NCI-H2227 (cell line): ENCODE measurements around the gene GRWD1.

Experiments used
- DNase-seq: peaks from one replicate; lab custom pipeline; 2025; ENCODE audit not compliant: unreplicated experiment; lab: John Stamatoyannopoulos, UW

Gene GRWD1

DNA sequence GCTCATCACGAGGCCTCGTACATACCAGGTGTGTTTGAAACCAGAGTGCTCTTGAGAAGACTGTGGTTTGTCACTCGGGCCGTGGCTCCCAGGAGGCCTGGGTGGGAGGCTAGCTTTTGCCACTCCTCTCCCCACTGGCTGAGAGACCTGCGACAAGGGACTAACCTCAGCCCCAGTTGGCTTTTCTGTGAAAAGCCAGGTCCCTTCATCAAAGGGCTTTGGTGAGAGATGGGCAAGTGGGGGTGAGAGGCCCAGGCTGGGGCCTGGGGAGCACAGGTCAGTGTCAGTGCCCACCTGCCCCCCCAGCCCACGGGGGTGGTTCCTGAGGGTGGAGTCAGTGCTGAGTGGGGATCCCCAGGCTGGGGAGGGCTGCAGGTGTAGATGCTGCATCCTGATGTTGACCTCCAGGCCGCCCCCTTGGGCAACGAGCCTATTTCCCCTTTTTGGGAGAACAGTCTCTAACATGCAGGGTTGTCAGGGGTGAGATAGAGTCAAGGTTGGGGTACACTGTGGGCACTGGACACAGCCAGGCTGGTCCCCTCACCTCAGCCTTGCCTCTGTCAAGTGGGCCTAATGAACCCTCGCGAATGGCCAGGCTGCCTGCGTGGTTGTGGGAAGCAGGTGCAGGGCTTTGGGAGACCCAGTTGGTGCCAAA, 10.3 kb downstream of the GRWD1 start:
- DNase-seq = no peak

DNA sequence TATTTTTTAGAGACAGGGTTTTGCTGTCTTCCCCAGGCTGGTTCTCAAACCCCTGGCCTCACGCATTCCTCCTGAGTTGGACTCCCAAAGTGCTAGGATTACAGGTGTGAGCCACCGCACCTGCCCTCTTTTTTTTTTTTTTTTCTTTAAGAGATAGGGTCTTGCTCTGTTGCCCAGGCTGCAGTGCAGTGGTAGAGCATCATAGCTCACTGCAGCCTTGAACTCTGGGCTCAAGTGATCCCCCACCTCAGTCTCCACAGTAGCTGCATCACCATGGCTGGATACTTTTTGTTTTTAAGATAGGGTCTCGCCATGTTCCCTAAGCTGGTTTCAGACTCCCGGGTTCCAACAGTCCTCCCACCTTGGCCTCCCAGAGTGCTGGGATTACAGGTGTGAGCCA, 11.1 kb downstream of the GRWD1 start:
- DNase-seq = no peak

DNA sequence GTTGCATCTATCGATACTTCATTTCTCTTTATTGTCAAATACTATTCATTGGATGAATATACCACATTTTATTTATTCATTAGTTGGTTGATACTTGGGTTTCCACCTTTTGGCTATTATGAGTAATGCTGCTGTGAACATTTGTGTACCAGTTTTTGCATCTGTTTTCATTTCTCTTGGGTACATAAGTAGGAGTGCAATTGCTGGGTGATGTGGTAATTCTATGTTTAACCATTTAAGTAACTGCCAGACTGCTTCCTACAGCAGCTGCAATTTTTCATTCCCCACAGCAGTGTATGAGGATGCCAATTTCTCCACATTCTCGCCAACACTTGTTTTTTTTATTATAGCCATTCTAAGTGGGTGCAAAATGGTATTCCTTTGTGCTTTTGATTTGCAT, 12.2 kb downstream of the GRWD1 start:
- no peak for DNase-seq

DNA sequence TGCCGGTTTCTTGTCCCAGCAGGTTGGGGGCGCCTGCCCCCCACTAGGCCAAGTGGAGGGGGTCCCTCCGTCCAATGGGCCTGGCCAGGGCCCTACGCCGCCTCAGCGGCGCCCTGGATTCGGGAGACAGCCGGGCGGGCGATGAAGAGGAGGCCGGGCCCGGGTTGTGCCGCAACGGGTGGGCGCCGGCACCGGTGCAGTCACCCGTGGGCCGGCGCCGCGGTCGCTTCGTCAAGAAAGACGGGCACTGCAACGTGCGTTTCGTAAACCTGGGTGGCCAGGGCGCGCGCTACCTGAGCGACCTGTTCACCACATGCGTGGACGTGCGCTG, 15.8 kb downstream of the GRWD1 start:
- DNase-seq = no peak

DNA sequence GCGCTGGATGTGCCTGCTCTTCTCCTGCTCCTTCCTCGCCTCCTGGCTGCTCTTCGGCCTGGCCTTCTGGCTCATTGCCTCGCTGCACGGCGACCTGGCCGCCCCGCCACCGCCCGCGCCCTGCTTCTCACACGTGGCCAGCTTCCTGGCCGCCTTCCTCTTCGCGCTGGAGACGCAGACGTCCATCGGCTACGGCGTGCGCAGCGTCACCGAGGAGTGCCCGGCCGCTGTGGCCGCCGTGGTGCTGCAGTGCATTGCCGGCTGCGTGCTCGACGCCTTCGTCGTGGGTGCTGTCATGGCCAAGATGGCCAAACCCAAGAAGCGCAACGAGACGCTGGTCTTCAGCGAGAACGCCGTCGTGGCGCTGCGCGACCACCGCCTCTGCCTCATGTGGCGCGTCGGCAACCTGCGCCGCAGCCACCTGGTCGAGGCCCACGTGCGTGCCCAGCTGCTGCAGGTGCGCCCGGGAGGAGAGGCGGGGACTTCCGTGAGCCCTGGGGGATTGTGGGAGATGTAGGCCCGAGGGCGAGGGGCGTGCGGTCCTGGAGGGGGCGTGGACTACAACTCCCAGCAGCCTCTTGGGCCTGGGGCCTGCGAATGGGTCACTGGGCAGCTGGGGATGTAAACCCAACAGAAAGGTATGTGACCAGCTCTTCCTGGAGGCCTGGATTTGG, 16.3 kb downstream of the GRWD1 start:
- DNase-seq = no peak

DNA sequence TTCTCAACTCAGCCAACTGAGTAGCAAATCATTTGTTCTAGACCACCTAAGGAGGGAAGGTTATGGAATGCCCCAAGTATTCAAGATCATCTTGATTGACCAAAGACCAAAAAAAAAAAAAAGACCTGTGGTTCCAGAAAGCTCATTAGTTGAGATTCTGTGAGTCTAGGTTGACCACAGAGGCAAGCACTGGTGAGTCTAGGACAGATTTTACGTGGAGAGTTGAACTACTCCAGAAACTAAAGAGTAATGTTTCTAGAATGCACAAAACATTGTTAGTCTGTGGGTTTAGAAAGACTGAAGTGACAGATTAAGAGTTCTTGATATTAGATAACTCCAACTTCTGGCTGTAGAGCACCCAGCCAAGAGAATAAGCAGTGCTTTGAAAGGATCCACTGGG, 19.4 kb downstream of the GRWD1 start:
- no peak for DNase-seq

DNA sequence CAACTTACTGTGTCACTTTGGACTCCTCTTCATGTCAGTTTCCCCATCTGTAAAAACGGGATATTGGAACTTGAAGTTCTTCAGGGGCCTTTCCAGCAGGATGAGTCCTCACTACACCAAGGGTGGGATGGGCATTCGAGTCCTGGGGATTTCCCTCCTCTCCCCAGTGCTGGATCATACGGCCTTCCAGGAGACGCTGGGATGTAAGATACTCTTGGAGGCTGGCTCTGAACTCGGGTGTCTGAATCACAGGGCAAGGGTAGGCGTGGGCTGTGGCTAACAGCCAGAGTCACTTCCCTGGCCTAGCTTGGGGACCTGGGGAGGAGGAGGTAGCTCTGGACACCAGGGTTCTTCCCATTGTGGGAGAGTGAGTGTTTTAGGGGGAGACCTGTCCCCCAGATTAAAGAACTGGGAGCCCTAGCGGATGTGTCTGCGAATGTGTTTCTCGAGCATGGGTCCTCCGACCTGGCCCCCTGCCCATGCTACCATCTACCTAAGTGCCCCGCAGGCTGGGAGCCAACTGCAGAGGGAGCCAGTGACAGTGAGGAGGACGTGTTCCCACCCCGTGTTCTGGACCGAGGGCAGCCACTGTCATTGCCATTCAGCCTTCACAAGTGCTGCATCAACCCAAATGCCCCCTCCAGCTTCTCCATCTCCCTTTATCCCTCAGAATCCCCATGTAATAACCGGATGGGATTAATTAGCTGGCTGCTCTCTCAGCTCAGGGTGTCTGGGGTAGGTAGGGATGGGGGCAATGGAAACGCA, 21.0 kb downstream of the GRWD1 start:
- no peak for DNase-seq

DNA sequence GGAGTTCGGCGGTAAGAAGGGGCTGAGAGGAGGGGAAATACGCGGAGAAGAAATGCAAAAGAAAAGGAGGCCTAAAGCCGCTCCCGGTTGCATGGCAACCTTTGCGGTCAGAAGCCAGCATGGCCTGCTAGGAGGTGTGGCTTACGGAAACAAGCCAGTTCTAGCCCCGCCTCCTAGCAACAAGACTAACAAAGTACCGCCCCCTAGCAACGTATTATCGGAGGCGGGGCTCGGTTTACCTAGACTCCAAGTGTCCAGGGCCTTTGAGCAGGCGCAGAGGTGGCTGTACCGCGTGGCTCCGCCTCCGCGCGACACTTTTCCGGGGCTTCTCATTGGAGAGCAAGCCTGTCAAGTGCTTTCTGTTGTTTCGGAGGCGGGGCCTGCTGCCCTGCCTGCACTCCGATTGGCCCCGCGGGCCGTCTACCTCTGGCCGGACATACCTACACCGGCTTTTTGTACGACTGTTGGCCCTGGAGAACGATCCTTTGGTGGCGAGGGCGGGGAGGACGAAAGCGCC, 23.0 kb downstream of the GRWD1 start:
- DNase-seq = peak; percentile 99

DNA sequence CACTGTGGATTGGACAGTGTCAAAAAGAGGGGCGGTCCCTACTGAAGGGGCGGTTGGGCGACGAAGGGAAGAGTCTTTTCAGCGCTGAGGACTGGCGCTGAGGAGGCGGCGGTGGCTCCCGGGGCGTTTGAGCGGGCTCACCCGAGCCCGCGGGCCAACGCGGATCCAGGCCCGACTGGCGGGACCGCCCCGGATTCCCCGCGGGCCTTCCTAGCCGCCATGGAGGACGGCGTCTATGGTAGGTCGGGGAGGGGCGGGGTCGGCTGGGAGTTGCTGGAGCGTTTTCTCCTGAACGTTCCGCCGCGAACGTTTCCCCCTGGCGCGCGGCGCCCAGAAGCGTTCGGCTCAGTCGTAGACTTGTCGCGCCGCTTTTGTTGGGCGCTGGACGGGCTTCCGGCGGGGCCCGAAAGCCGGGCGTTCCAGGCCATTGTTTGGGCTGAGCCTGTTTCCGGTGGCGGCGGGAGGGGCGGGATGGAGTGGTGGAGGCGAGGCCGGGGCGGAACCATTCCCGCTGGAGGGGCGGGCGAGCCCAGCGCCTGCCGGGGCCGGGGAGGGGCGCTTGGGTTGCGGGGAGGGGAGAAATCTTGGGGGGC, 23.6 kb downstream of the GRWD1 start, which contains the start of gene CYTH2:
Gene CYTH2 (plus strand): TSS at position 81 of the 593 bp plus-strand sequence. CDS start 139 bp downstream, at position 220.
- DNase-seq = peak; percentile 82

DNA sequence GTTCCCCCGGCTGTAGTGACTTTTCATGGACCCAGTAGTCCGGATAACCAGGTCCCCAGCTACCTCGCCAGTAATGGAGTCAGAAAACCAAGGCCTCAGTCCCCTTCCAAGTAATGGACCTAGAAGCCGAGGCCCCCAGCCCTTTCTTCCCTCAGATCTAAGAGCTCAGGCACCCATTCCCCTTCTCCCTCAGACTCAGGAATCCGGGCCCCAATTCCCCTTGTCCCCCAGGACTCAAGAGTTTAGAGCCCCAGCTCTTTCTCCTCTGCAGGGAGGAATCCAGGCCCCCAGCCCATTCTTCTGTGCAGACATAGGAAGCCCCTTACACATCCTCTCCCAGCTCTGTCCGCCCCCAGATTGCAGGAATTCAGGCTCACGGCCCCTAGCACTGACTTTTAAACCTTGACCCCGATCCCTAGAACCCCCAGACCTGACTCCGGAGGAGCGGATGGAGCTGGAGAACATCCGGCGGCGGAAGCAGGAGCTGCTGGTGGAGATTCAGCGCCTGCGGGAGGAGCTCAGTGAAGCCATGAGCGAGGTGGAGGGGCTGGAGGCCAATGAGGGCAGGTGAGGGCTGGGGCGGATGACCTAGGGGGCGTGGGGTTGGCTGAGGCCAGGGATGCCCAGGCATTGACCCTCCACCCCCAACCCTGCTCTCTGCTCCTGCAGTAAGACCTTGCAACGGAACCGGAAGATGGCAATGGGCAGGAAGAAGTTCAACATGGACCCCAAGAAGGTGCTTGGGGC, 24.3 kb downstream of the GRWD1 start:
- DNase-seq = no peak

DNA sequence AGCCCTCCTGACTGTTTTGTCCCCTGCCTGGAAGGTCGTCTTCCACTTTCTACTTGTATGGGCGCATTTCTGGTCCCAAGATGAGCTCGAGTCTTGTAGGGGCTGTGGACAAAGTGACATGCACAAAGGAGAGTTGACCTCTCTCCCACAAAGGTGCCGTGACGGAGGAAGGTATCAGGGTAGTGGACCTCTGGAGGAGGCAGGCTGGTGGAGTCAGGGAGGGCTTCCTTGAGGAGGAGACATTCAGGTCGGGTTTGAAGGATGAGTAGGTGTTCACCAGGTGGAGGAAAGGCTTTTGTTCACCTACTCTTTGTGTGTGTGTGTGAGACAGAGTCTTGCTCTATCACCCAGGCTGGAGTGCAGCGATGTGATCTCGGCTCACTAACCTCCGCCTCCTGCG, 25.1 kb downstream of the GRWD1 start:
- DNase-seq = no peak

DNA sequence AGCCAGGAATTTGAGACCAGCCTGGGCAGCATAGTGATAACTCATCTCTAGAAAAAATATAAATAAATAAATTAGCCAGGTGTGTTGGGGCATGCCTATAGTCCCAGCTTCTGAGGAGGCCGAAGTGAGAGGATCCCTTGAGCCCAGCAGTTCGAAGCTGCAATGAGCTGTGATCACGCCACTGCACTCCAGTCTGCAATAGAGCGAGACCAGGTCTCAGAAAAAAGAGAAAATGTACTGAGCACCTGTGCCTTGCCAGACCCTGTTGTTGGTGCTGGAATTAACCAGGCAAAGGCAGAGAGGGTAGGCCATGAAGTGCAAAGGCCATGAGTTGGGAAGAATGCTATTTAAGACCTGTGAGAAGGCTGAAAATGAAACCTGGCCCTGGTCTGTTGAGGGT, 26.1 kb downstream of the GRWD1 start:
- DNase-seq = no peak

DNA sequence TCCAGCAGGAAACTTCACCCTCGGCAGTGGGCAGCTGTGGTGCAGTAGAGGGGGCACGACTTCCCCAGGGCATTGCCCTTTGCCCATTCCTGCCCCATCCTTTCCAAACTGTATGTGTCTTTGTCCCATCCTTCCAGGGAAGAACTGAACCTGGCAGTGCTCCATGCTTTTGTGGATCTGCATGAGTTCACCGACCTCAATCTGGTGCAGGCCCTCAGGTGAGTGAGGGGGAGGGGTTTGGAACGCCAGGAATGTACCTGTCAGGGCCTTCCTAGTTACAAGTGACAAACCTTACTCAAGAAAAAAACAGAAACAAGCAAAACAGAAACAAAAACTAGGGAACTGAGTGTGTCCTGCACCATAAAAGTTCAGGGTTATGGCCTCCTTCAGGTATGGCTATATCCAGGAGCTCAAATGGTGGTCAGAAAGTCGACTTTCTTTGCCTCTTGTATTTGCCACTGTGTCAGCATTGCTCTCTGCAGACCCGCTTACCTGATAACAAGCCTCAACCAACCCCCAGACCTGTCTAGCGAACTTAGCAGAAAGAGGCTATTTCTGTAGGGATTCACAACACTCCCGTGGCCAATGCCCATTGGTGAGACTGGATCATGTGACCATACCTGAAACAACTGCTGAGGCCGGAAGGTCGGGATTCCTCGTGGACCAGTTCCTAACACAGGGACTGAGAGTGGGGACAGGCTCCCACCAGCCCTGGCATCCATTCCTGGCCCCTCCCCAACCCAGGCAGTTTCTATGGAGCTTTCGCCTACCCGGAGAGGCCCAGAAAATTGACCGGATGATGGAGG, 27.6 kb downstream of the GRWD1 start:
- DNase-seq = no peak

DNA sequence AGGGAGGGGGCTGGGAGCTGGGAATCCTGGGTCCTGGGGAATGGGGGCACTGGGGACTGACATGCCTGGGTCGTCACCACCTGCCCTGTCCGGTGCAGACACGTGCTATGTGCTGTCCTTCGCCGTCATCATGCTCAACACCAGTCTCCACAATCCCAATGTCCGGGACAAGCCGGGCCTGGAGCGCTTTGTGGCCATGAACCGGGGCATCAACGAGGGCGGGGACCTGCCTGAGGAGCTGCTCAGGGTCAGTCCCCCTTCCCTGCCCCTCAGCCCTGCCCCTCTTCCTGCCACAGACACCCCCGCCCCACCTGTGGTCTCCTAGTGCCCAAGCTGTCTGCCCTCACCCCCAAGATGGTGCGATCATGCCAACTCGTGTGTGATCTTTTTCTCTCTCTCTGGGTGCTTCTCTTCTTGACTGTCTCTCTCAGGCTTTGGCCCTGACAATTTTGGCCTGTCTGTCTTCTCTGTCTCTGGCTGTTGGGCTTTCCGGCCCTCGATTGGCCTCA, 28.4 kb downstream of the GRWD1 start:
- no peak for DNase-seq

DNA sequence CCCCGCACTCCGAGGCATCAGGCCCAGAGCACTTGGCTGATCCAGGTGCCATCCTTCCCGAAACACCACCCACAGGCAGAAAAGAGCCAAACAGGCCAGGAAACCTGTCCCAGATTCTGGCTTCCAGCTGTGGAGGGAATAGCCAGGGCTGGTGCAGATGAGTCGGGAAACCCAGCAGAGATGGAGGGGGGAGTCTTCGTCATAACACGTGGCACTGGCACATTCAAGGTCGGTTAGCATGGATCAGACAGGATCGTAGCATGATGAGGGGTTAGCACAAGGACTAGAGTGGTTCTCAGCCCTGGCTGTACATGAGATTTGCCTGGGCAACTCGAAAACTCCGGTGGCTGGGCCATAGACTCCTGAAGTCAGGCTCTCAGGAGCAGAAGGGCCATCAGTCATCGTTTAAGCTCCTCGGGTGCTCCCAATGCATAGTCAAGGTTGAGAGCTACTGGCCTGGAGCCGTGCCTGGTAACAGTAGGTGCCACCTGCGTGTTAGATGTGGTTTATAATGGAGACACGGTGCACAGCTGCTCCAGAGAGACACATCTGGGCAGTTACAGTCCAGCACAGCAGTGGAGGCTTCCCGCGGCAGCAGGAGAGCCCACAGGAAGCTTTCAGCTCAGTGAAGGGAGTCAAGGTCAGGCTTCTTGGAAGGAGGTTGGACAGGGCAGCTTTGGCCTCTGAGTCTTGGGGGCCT, 29.7 kb downstream of the GRWD1 start:
- no peak for DNase-seq

DNA sequence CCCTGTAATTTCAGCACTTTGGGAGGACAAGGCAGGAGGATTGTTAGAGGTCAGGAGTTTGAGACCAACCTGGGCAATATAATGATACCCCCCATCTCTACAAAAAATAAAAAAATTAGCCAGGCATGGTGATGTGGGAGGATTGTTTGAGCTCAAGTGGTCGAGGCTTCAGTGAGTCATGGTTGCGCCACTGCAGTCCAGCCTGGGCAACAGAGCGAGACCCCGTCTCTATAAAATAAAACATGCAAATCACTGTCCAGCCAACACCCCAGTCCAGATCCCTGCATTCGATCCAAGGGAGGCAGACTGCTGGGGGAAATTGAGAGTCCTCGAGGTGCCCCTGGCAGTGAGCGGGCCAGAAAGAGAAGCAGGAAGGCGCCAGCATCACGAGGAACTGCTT, 30.4 kb downstream of the GRWD1 start:
- DNase-seq = no peak

DNA sequence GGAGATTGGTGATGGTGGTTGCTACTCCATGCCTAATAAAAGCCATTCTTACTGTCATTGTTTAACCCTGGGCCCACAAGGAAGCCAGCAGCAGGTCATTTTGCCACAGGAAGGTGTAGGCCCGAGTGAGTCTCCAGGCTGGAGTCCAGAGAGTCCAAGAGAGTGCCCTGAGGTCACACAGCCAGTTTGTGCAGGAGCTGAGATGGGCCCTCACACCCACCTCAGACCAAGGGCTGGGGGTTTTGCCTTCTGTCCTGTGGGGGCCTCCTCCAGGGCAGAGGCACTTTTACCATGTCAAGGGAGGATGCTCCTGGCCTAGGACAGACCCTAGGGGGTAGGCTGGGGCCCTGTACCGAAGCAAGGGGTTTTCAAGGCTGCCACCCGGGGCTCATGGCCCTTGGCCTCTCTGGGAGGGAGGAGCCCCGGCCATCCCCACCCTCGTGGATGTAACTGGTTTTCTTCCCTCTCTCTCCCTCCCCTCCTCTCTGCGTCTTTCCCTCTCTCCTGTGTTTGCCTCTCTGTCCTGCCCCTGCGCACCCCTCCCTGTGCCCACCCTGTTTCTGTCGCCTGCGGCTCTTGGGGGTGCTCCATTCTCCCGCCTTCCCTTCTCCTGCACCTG, 31.4 kb downstream of the GRWD1 start:
- no peak for DNase-seq

DNA sequence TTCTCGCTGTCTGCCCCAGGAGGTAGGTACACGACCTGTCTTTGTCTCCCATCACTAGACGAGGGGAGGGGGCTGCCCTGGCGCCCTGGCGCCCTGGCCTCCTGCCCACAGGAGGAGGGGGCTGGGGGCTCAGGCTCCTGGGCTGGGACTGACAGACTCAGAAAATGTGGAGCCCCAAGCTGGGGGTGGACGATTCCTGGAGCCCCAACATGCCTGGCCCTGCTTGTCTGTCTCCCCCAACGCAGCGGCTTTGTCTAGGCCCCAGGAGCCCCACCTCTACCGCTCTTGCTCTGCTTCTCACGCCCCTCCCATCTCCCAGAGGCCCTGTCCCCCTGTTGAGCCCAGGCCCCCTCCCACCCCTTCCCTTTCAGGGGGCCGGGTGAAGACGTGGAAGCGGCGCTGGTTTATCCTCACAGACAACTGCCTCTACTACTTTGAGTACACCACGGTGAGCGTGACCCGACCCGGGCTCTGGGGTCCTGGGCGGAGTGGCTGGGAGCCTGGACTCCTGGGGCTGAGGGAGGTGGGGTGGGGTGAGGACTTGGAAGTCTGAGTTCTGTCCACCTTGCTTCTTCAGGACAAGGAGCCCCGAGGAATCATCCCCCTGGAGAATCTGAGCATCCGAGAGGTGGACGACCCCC, 32.0 kb downstream of the GRWD1 start:
- DNase-seq = no peak
